OCI-LY7 (cell line): ENCODE data around the gene AUTS2. TPM values are rescaled to one million over a fixed set of nuclear protein-coding genes. Genes with fewer than 3 reads are reported as not detected.

Source experiments
- BruUV-seq: library from RNA; stranded (reverse); fragments of 400-500 nt; replicated peaks from 2 replicates; lab custom pipeline; 2021; lab: Mats Ljungman, UMichigan
- CTCF ChIA-PET: fragments of 300-600 bp; sonication (Branson Sonifier 250); formaldehyde crosslinking; loops from one replicate; lab custom pipeline; 2022; ENCODE audit warnings: antibody characterized with exemption; ENCODE audit not compliant: unreplicated experiment; lab: Charles Lee
- POLR2A ChIA-PET: fragments of 300-600 bp; sonication (Branson Sonifier 250); formaldehyde crosslinking; loops from one replicate; lab custom pipeline; 2022; ENCODE audit warnings: antibody characterized with exemption; lab: Charles Lee
- DNase-seq: peaks from one replicate; pipeline ENCODE4 v3.0.0-alpha.2; 2015; ENCODE audit warnings: low spot score
- H2AFZ ChIP-seq: fragments of 200-600 bp; sonication (generic), shearing (Covaris generic); 2 replicates; pipeline ENCODE4 v1.6.1; 2014; ENCODE audit warnings: mild to moderate bottlenecking, antibody characterized with exemption, low read length, moderate library complexity
- H3K27ac ChIP-seq: fragments of 200-600 bp; sonication (generic); 2 replicates; pipeline ENCODE4 v1.5.1; 2014; ENCODE audit warnings: mixed run types, low read depth, mild to moderate bottlenecking, moderate library complexity, low read length, inconsistent platforms; ENCODE audit not compliant: poor library complexity, severe bottlenecking
- H3K36me3 ChIP-seq: fragments of 200-600 bp; sonication (generic); 2 replicates; pipeline ENCODE4 v1.6.1; 2014; ENCODE audit warnings: mild to moderate bottlenecking, antibody characterized with exemption, low read length, moderate library complexity, mixed read lengths; ENCODE audit not compliant: insufficient read depth
- H3K4me1 ChIP-seq: fragments of 200-600 bp; sonication (generic); 2 replicates; pipeline ENCODE4 v1.5.1; 2014; ENCODE audit warnings: mild to moderate bottlenecking, low read length; ENCODE audit not compliant: insufficient read depth, poor library complexity, severe bottlenecking
- H3K4me2 ChIP-seq: fragments of 200-600 bp; sonication (generic); 2 replicates; pipeline ENCODE4 v1.6.1; 2014; ENCODE audit warnings: mild to moderate bottlenecking, low read length
- H3K4me3 ChIP-seq: fragments of 200-600 bp; sonication (generic); 2 replicates; pipeline ENCODE4 v1.5.1; 2014; ENCODE audit warnings: mild to moderate bottlenecking, low read depth, low read length; ENCODE audit not compliant: poor library complexity, severe bottlenecking
- H3K79me2 ChIP-seq: fragments of 200-600 bp; sonication (generic); 2 replicates; pipeline ENCODE4 v1.6.1; 2016; ENCODE audit warnings: low read depth, mild to moderate bottlenecking, low read length, moderate library complexity, mixed read lengths; ENCODE audit not compliant: insufficient read depth
- H3K9me2 ChIP-seq: fragments of 200-600 bp; sonication (generic); 2 replicates; pipeline ENCODE4 v1.6.1; 2016; ENCODE audit warnings: mild to moderate bottlenecking, low read length, mixed read lengths; ENCODE audit not compliant: insufficient read depth
- H3K9me3 ChIP-seq: fragments of 200-600 bp; sonication (generic); 2 replicates; pipeline ENCODE4 v1.6.1; 2014; ENCODE audit warnings: mild to moderate bottlenecking, mixed run types, low read length, mixed read lengths
- H4K20me1 ChIP-seq: fragments of 200-600 bp; sonication (generic); 2 replicates; pipeline ENCODE4 v1.6.1; 2014; ENCODE audit warnings: mild to moderate bottlenecking, antibody characterized with exemption, low read length, moderate library complexity, mixed read lengths; ENCODE audit not compliant: insufficient read depth
- EZH2phosphoT487 ChIP-seq: fragments of 200-600 bp; sonication (generic); IDR thresholded peaks from 2 replicates; pipeline ENCODE4 v1.6.1; 2018; ENCODE audit warnings: low read depth, borderline replicate concordance, mild to moderate bottlenecking, mixed run types, antibody characterized with exemption, low read length, moderate library complexity, mixed read lengths
- intact Hi-C: fragments of 100-400 bp; cut with micrococcal nuclease; formaldehyde crosslinking; loops from one replicate; pipeline ENCODE4 v1.10.0; 2022; ENCODE audit not compliant: unreplicated experiment
- total RNA-seq, 2 experiments: library from RNA; depleted of rRNA in 1 of 2; stranded (reverse); fragments of >200 nt in 1 of 2; shearing (Covaris generic) in 1 of 2; gene quantifications; 2 replicates each; pipeline ENCODE4 v1.2.3, GENCODE V29; 2014 to 2022
- TF ChIP-seq, protein P1 (sequence below): fragments of 200-600 bp; sonication (generic); conservative IDR thresholded peaks from 2 replicates; pipeline ENCODE4 v1.5.1; 2014; ENCODE audit warnings: mild to moderate bottlenecking, antibody characterized with exemption, low read length, moderate library complexity, mixed read lengths

The AUTS2 gene
- total RNA-seq, 2 experiments from 2014 or later: 37.9 to 78.5 TPM

DNA sequence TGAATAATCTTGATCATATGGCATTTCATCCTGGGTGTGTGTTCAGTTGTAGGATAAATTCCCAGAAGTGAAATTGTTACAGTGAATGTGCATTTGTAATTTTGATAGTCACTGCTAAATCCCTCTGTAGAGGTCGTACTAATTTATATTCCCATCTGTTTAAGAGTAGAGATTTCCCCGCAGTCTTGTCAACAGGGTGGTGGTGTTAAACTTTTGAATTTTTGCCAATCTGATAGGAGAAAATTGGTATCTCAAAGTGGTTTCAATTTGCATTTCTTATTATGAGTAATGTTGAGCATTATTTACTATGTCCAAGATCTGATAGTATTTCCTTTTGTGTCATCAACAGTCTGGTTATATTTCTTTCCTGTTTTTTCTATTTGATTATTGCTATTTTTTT is 101.7 kb downstream of the AUTS2 start:
- BruUV-seq: no TSS peak

DNA sequence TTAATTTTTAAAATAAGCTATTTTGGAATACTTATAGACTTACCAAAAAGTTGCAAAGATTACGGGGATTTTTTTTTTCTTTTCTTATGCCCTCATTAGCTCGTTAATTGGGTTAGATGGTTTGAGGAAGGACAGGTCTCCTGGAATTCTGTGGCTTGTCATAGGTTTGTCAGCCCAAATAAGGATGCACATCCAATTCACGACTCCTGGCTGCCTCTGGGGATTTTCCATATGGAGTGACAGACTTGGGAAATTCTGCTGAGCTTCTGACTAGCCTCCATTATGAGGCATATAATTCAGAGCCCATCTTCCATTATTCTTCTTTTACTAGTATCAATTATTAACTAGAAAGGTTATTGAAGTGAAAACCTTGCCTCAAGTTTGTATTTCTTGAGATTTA is 102.1 kb downstream of the AUTS2 start:
- POLR2A ChIA-PET: interaction anchor here (0.6 to 2.8 kb wide), 5 partner anchors 8 to 59 kb away, joined by 3 to 12 read pairs (median 5); no protein-coding TSS in a partner anchor
- H3K4me2 ChIP-seq: no peak overlapping the region
- no peak overlapping the region for H3K4me3 ChIP-seq
- no peak overlapping the region for H3K27ac ChIP-seq
- intact Hi-C loops: no loop called here
- H3K36me3 ChIP-seq: no peaks in the 10 kb centered on the region
- H4K20me1 ChIP-seq: 0 out of 2 replicates have a peak, but pooled peaks cover 4% of the 10 kb centered on the region
- H3K9me3 ChIP-seq: no peaks in the 10 kb centered on the region
- no peaks in the 10 kb centered on the region for H3K9me2 ChIP-seq
- CTCF ChIA-PET: no interaction called here
- BruUV-seq: no TSS peak
- TF ChIP-seq EZH2phosphoT487: no peak
- TF ChIP-seq, protein P1, sequence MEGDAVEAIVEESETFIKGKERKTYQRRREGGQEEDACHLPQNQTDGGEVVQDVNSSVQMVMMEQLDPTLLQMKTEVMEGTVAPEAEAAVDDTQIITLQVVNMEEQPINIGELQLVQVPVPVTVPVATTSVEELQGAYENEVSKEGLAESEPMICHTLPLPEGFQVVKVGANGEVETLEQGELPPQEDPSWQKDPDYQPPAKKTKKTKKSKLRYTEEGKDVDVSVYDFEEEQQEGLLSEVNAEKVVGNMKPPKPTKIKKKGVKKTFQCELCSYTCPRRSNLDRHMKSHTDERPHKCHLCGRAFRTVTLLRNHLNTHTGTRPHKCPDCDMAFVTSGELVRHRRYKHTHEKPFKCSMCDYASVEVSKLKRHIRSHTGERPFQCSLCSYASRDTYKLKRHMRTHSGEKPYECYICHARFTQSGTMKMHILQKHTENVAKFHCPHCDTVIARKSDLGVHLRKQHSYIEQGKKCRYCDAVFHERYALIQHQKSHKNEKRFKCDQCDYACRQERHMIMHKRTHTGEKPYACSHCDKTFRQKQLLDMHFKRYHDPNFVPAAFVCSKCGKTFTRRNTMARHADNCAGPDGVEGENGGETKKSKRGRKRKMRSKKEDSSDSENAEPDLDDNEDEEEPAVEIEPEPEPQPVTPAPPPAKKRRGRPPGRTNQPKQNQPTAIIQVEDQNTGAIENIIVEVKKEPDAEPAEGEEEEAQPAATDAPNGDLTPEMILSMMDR: no peak
- H2AFZ ChIP-seq: no peak overlapping the region
- H3K4me1 ChIP-seq: peaks cover 94% of the 10 kb centered on the region
- DNase-seq: no peak
- peaks cover 94% of the 10 kb centered on the region for H3K79me2 ChIP-seq

More for the DNA sequence above, 101.7 kb downstream of the AUTS2 start:
- ChIA-PET POLR2A (interaction anchor here (0.6 to 2.8 kb wide), 7 partner anchors 8 to 60 kb away, joined by 3 to 12 read pairs (median 5); no protein-coding TSS in a partner anchor), CTCF (interaction anchor here (0.7 kb wide), 1 partner anchor 8 kb away, joined by 6 read pairs; no protein-coding TSS in a partner anchor)
- Histone ChIP-seq H3K4me3 (no peak overlapping the region), H3K36me3 (no peaks in the 10 kb centered on the region), H3K9me3 (no peaks in the 10 kb centered on the region), H4K20me1 (0 out of 2 replicates have a peak, but pooled peaks cover 4% of the 10 kb centered on the region), H3K79me2 (peaks cover 94% of the 10 kb centered on the region), H2AFZ (no peak overlapping the region), H3K4me2 (no peak overlapping the region), H3K4me1 (peaks cover 94% of the 10 kb centered on the region), H3K27ac (no peak overlapping the region), H3K9me2 (no peaks in the 10 kb centered on the region)
- intact Hi-C loops: loop anchor here (5.0 to 10.0 kb wide), 5 partner anchors 57 to 995 kb away; no protein-coding TSS in a partner anchor
- no peak for DNase-seq
- TF ChIP-seq, protein P1: no peak
- no peak for TF ChIP-seq EZH2phosphoT487

DNA sequence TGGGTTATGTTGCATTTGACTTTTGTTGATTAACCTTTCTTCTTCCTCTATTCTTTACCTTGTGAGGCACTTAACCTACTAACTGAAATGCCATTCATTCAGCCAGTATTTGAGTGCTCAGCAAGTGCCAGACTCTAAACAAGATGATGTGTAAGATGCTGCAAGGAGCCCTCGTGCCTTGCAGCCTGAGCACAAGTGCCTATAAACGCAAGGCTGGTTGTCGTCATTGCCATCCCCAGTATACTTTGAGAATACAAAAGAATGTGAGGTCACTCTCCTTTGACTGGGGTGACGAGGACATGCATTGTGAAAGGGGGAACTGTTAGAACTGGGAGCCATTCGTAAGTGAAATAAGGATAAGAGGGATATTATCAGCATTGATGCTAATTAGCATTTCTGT is 103.0 kb downstream of the AUTS2 start:
- Histone ChIP-seq H3K4me1 (peaks cover 96% of the 10 kb centered on the region), H3K9me3 (no peaks in the 10 kb centered on the region), H3K9me2 (no peaks in the 10 kb centered on the region), H2AFZ (no peak overlapping the region), H3K79me2 (peaks cover 99% of the 10 kb centered on the region), H4K20me1 (0 out of 2 replicates have a peak, but pooled peaks cover 4% of the 10 kb centered on the region), H3K4me2 (no peak overlapping the region), H3K27ac (no peak overlapping the region), H3K36me3 (no peaks in the 10 kb centered on the region), H3K4me3 (no peak overlapping the region)
- intact Hi-C loops: no loop called here
- no TSS peak for BruUV-seq
- no peak for DNase-seq
- POLR2A ChIA-PET: interaction anchor here (0.6 to 3.2 kb wide), 6 partner anchors 9 to 534 kb away, joined by 3 to 32 read pairs (median 4); no protein-coding TSS in a partner anchor
- CTCF ChIA-PET: no interaction called here
- TF ChIP-seq, protein P1: no peak
- TF ChIP-seq EZH2phosphoT487: no peak
